GM10248 (cell line): ENCODE measurements around the gene YIPF7.

ENCODE experiments used
- CTCF ChIA-PET: fragments of 300-600 bp; sonication (Branson Sonifier 250); formaldehyde crosslinking; extraction: SDS; loops from one replicate; lab custom pipeline; 2021; ENCODE audit warnings: antibody characterized with exemption; lab: Yijun Ruan, JAX
- POLR2A ChIA-PET: fragments of 350-650 bp; sonication (Branson Sonifier 250); formaldehyde crosslinking; extraction: SDS; loops from one replicate; lab custom pipeline; 2020; ENCODE audit warnings: antibody characterized with exemption; lab: Yijun Ruan, JAX
- DNase-seq: peaks from one replicate; pipeline ENCODE4 v3.0.0; 2012; ENCODE audit errors: extremely low spot score
- TF ChIP-seq, protein P1 (sequence below): IDR thresholded peaks from 2 replicates; pipeline ENCODE4 v1.5.1; 2012; ENCODE audit warnings: mild to moderate bottlenecking, low read depth; ENCODE audit errors: extremely low read depth, missing control alignments, control extremely low read depth

Gene YIPF7

DNA sequence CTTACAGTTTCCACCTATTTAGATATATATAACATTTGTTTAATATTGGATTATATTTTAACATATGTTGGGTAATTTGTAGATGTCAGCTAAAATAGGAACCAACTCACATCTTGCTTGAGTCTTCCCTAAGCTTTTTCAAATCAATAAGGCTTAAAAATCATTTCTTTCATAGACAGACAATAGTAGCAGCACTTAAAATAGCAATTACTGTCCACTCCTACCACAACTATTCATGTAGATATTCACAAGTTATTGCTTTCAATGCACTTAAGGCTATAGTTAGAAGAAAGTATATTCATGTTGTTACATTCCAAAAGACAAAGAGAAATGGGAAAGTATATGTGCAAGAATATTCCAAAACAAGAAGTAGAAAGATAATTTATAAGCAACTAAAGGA is 71.2 kb downstream of the YIPF7 start:
- POLR2A ChIA-PET, result no interaction called here
- TF ChIP-seq, protein P1, sequence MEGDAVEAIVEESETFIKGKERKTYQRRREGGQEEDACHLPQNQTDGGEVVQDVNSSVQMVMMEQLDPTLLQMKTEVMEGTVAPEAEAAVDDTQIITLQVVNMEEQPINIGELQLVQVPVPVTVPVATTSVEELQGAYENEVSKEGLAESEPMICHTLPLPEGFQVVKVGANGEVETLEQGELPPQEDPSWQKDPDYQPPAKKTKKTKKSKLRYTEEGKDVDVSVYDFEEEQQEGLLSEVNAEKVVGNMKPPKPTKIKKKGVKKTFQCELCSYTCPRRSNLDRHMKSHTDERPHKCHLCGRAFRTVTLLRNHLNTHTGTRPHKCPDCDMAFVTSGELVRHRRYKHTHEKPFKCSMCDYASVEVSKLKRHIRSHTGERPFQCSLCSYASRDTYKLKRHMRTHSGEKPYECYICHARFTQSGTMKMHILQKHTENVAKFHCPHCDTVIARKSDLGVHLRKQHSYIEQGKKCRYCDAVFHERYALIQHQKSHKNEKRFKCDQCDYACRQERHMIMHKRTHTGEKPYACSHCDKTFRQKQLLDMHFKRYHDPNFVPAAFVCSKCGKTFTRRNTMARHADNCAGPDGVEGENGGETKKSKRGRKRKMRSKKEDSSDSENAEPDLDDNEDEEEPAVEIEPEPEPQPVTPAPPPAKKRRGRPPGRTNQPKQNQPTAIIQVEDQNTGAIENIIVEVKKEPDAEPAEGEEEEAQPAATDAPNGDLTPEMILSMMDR, result no peak
- no peak for DNase-seq
- CTCF ChIA-PET, result no interaction called here

GRCh38 chr4:44578954-44579353 is 72.5 kb downstream of the YIPF7 start:
- no peak for DNase-seq
- ChIA-PET CTCF (no interaction called here), POLR2A (no interaction called here)
- TF ChIP-seq, protein P1, result no peak
